NCI-H1694 treated with DMSO at 0.1 percent for 48 hours (cell line): ENCODE results near the gene MYG1.
A peak's percentile ranks its signal among the peaks of the same experiment; 100 is the strongest.
"Not testable (repeated sequence)": the region's sequence is repeated elsewhere in the genome, so short reads cannot be mapped to it uniquely, and the experiment has no call there.

Source experiments
- DNase-seq: peaks from one replicate; lab custom pipeline; 2025; lab: John Stamatoyannopoulos, UW

The MYG1 gene

GRCh38 chr12:53286448-53286847, 13.0 kb upstream of the MYG1 start:
- no peak for DNase-seq

GRCh38 chr12:53287741-53288216, 11.7 kb upstream of the MYG1 start:
- DNase-seq: peak; percentile 3

GRCh38 chr12:53288322-53288721, 11.2 kb upstream of the MYG1 start:
- no peak for DNase-seq

- DNase-seq: no peak
Measured at GRCh38 chr12:53289891-53290290, 9.6 kb upstream of the MYG1 start.

- no peak for DNase-seq
Measured at GRCh38 chr12:53290661-53291060, 8.8 kb upstream of the MYG1 start.

- no peak for DNase-seq
Measured at GRCh38 chr12:53292426-53292825, 7.1 kb upstream of the MYG1 start.

- DNase-seq: peak; percentile 70
Measured at GRCh38 chr12:53295070-53295890, 4.2 kb upstream of the MYG1 start, which contains the start of gene PFDN5. Gene PFDN5 (plus strand): TSS chr12:53295542. CDS start chr12:53295568, 26 bp downstream.

- DNase-seq: no peak
Measured at GRCh38 chr12:53295891-53296219, 3.6 kb upstream of the MYG1 start.

- DNase-seq: not testable (repeated sequence)
Measured at GRCh38 chr12:53297106-53297505, 2.4 kb upstream of the MYG1 start.

GRCh38 chr12:53298164-53298563, 1.3 kb upstream of the MYG1 start:
- no peak for DNase-seq

GRCh38 chr12:53299101-53299453, 418 bp upstream of the MYG1 start:
- no peak for DNase-seq

GRCh38 chr12:53300187-53300586, 692 bp downstream of the MYG1 start:
- DNase-seq: no peak

- DNase-seq: no peak
Measured at GRCh38 chr12:53302903-53303302, 3.4 kb downstream of the MYG1 start.

GRCh38 chr12:53306826-53307225, 7.3 kb downstream of the MYG1 start:
- DNase-seq: no peak

- no peak for DNase-seq
Measured at GRCh38 chr12:53308276-53308675, 8.8 kb downstream of the MYG1 start.

GRCh38 chr12:53313996-53314395, 14.5 kb downstream of the MYG1 start:
- DNase-seq: no peak

GRCh38 chr12:53320352-53321195, 21.1 kb downstream of the MYG1 start:
- no peak for DNase-seq

GRCh38 chr12:53324113-53324778, 24.8 kb downstream of the MYG1 start:
- no peak for DNase-seq

GRCh38 chr12:53324779-53325510, 25.4 kb downstream of the MYG1 start:
- peak; percentile 75 for DNase-seq

GRCh38 chr12:53325511-53326061, 26.1 kb downstream of the MYG1 start:
- DNase-seq: no peak

- DNase-seq: no peak
Measured at GRCh38 chr12:53326460-53327185, 27.1 kb downstream of the MYG1 start.
